Endothelial cell of umbilical vein (primary cell): ENCODE results near the gene TMPRSS13. TPM values are rescaled to one million over a fixed set of nuclear protein-coding genes. Genes with fewer than 3 reads are reported as not detected.

Experiments used
- BruUV-seq: library from RNA; stranded (reverse); fragments of 400-500 nt; replicated peaks from 2 replicates; lab custom pipeline; 2021; lab: Mats Ljungman, UMichigan
- CTCF ChIA-PET: fragments of 300-600, 350-600 bp; sonication (Branson Sonifier 250); formaldehyde crosslinking; loops from one replicate; lab custom pipeline; 2021; ENCODE audit warnings: antibody characterized with exemption, inconsistent platforms; lab: Charles Lee
- POLR2A ChIA-PET: fragments of 300-600, 350-600 bp; sonication (Branson Sonifier 250); formaldehyde crosslinking; loops from one replicate; lab custom pipeline; 2021; ENCODE audit warnings: antibody characterized with exemption, inconsistent platforms; lab: Charles Lee
- DNase-seq: peaks from one replicate; pipeline ENCODE4 v3.0.0-alpha.2; 2011; ENCODE audit warnings: low read depth, low spot score
- FAIRE-seq: peaks from 2 replicates; lab custom pipeline; 2011; peaks lifted over from hg19 to GRCh38; lab: Jason Lieb, UNC
- H2AFZ ChIP-seq: 2 replicates; pipeline ENCODE4 v1.6.0; 2012; ENCODE audit warnings: low read depth, low read length, control low read depth, inconsistent platforms
- H3K27ac ChIP-seq: 2 replicates; pipeline ENCODE4 v1.5.1; 2011; ENCODE audit warnings: low read depth, mild to moderate bottlenecking, control low read depth, low read length, moderate library complexity; ENCODE audit not compliant: insufficient read depth
- H3K27me3 ChIP-seq, 2 experiments: 2 replicates each; pipeline versions ENCODE4 v1.6.0 to v1.6.1; 2011; ENCODE audit warnings: low read length in 2 of 2, mixed read lengths in 1 of 2; ENCODE audit not compliant: control insufficient read depth in 2 of 2, insufficient read depth in 2 of 2
- H3K36me3 ChIP-seq, 2 experiments: 2 replicates in 1 of 2; 3 replicates in 1 of 2; pipeline ENCODE4 v1.5.1; 2011; ENCODE audit warnings: low read length in 2 of 2, mild to moderate bottlenecking in 1 of 2, moderate library complexity in 1 of 2; ENCODE audit not compliant: control insufficient read depth in 2 of 2, insufficient read depth in 2 of 2; ENCODE audit errors: extremely low read depth in 1 of 2
- H3K4me1 ChIP-seq: 3 replicates; pipeline ENCODE4 v1.5.1; 2011; ENCODE audit warnings: mild to moderate bottlenecking, low read length; ENCODE audit not compliant: control insufficient read depth, insufficient read depth; ENCODE audit errors: extremely low read depth
- H3K4me2 ChIP-seq: 2 replicates; pipeline ENCODE4 v1.6.1; 2011; ENCODE audit warnings: low read length, control low read depth, mixed read lengths; ENCODE audit not compliant: insufficient read depth
- H3K4me3 ChIP-seq, 3 experiments: fragments of 200-600 bp in 1 of 3; sonication (generic), shearing (Covaris generic) in 1 of 3; replicated peaks in 1 of 3; 2 replicates each; pipeline ENCODE4 v1.5.1; 2011 to 2016; ENCODE audit warnings: control low read depth in 3 of 3, low read length in 3 of 3, mild to moderate bottlenecking in 2 of 3, inconsistent platforms in 1 of 3, low read depth in 1 of 3, moderate library complexity in 1 of 3; ENCODE audit not compliant: insufficient read depth in 1 of 3
- H3K79me2 ChIP-seq: 2 replicates; pipeline ENCODE4 v1.6.0; 2012; ENCODE audit warnings: low read length, inconsistent platforms; ENCODE audit not compliant: control insufficient read depth, insufficient read depth
- H3K9ac ChIP-seq: replicated peaks from 2 replicates; pipeline ENCODE3; 2011; ENCODE audit warnings: low read length, control low read depth; ENCODE audit not compliant: insufficient read depth; ENCODE audit errors: extremely low read depth
- H3K9me1 ChIP-seq: replicated peaks from 3 replicates; pipeline ENCODE4 v1.6.0; 2011; ENCODE audit warnings: mild to moderate bottlenecking, low read length; ENCODE audit not compliant: control insufficient read depth, insufficient read depth; ENCODE audit errors: extremely low read depth
- H3K9me3 ChIP-seq: replicated peaks from 2 replicates; pipeline ENCODE4 v1.5.1; 2012; ENCODE audit warnings: low read length, inconsistent platforms; ENCODE audit not compliant: control insufficient read depth, insufficient read depth
- H4K20me1 ChIP-seq: replicated peaks from 2 replicates; pipeline ENCODE3; 2011; ENCODE audit warnings: mild to moderate bottlenecking, low read length; ENCODE audit not compliant: control insufficient read depth, insufficient read depth; ENCODE audit errors: extremely low read depth
- EZH2 ChIP-seq: IDR thresholded peaks from 2 replicates; pipeline ENCODE4 v1.6.1; 2012; ENCODE audit warnings: borderline replicate concordance, low read depth, mild to moderate bottlenecking, moderate library complexity, low read length, inconsistent platforms; ENCODE audit not compliant: severe bottlenecking
- MAX ChIP-seq: IDR thresholded peaks from 2 replicates; pipeline ENCODE4 v1.6.1; 2011; ENCODE audit not compliant: insufficient read depth, insufficient read length
- dilution Hi-C: fragments of 300-500 bp; cut with MboI; formaldehyde crosslinking; loops from one replicate; pipeline ENCODE4 v1.15.0; 2019; ENCODE audit warnings: low sequenced_read_pairs; ENCODE audit not compliant: extremely low pct_ligation_motif_present
- intact Hi-C: fragments of 100-400 bp; cut with micrococcal nuclease; formaldehyde crosslinking; loops from one replicate; pipeline ENCODE4 v1.10.0; 2022
- polyA plus RNA-seq, 4 experiments: library from polyadenylated mRNA; depleted of rRNA in 3 of 4; stranded (reverse) in 3 of 4; unstranded in 1 of 4; fragments of >200 nt; gene quantifications; 2 replicates each; pipeline versions ENCODE4 v1.2.1 to v1.2.3, GENCODE V29; 2011 to 2012; ENCODE audit warnings: missing spikeins in 1 of 4
- total RNA-seq: library from RNA; stranded (reverse); gene quantifications from 2 replicates; pipeline ENCODE4 v1.2.3, GENCODE V29; 2021

The TMPRSS13 gene
- total and polyA plus RNA-seq, 2 donors (not counting 3 experiments of a cell fraction or from before 2014, with no cell fraction given), result 0.22 to 0.46 TPM

DNA sequence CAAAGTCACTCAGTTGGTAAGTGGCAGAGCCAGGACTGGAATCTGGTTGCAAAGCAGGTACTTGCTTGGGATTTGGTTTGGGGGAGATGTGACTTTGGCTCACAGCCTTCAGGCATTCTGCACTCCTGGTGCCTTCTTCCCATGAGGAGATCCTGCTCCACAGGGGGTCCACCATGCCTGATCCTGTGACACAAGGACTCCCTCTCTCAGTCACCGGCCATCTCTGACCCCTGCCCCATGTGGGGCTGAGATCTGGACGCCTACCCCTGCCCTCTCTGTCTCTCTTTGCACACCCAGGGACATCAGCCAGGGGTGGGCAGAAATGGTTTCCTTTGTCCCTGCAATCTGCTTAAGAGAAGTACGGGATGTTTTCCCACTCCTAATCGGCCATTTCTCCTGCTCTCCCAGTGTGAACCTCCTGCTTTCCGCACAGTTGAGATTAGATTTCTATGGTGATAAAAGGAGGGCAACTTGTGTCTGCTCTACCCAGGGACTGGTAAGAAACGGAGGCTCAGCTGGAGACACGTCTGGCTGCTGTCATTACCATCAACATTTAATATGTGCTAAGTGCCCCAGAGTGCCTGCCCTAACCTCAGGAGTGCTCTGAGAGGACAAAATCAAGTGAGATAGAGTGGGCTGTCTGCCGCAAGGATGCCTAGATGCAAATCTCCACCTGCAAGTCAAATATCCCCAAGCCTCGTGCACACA lies 41.6 kb downstream of the TMPRSS13 start:
- Histone ChIP-seq H3K27me3 (peaks cover 7 to 14% of the 10 kb centered on the region in 2 experiments), H3K36me3 (no peaks in the 10 kb centered on the region), H3K9ac (no peak overlapping the region), H3K9me3 (no peaks in the 10 kb centered on the region), H3K4me1 (no peaks in the 10 kb centered on the region), H3K4me2 (no peak overlapping the region), H4K20me1 (no peaks in the 10 kb centered on the region), H3K4me3 (no peak overlapping the region), H3K27ac (no peak overlapping the region), H3K79me2 (no peaks in the 10 kb centered on the region), H2AFZ (no peak overlapping the region), H3K9me1 (no peaks in the 10 kb centered on the region)
- FAIRE-seq, result no peak
- ChIA-PET CTCF (no interaction called here), POLR2A (no interaction called here)
- intact Hi-C loops (no loop called here), dilution Hi-C loops (no loop called here)
- no peak for DNase-seq
- no peak for TF ChIP-seq EZH2
- no TSS peak for BruUV-seq

GRCh38 chr11:117885777-117886176 lies 43.4 kb downstream of the TMPRSS13 start:
- no peak overlapping the region for H3K4me2 ChIP-seq
- no peak for FAIRE-seq

More at GRCh38 chr11:117885777-117886176, 43.4 kb downstream of the TMPRSS13 start:
- H3K4me1 ChIP-seq, result no peaks in the 10 kb centered on the region
- POLR2A ChIA-PET, result no interaction called here
- H3K36me3 ChIP-seq, result no peaks in the 10 kb centered on the region
- no peak overlapping the region for H3K4me3 ChIP-seq
- H2AFZ ChIP-seq, result no peak overlapping the region
- H4K20me1 ChIP-seq, result no peaks in the 10 kb centered on the region
- dilution Hi-C loops, result no loop called here
- no peak for DNase-seq
- H3K79me2 ChIP-seq, result no peaks in the 10 kb centered on the region
- peaks cover 20 to 24% of the 10 kb centered on the region in 2 experiments for H3K27me3 ChIP-seq
- H3K9ac ChIP-seq, result no peak overlapping the region
- H3K9me3 ChIP-seq, result no peaks in the 10 kb centered on the region
- no peak for TF ChIP-seq EZH2
- no peak for TF ChIP-seq MAX
- CTCF ChIA-PET, result interaction anchor here (1.3 to 1.9 kb wide), 3 partner anchors 19 to 168 kb away, joined by 5 to 6 read pairs (median 6); no protein-coding TSS in a partner anchor
- H3K9me1 ChIP-seq, result no peaks in the 10 kb centered on the region
- BruUV-seq, result no TSS peak
- intact Hi-C loops, result no loop called here
- no peak overlapping the region for H3K27ac ChIP-seq
